MM.1S (cell line): ENCODE results near the gene PDE10A.

Experiments used
- CTCF ChIP-seq: fragments of 300-600 bp; sonication (generic); IDR thresholded peaks from 2 replicates; pipeline ENCODE4 v1.5.1; 2016; ENCODE audit warnings: antibody characterized with exemption, low read length, mixed read lengths
- EZH2 ChIP-seq: fragments of 300-600 bp; sonication (generic); optimal IDR thresholded peaks from 2 replicates; pipeline ENCODE3; 2017; ENCODE audit warnings: low read depth, mild to moderate bottlenecking, antibody characterized with exemption, low read length, mixed read lengths

- TF ChIP-seq CTCF = no peak
- TF ChIP-seq EZH2 = no peak
Measured at GRCh38 chr6:165678429-165678828, 15.4 kb upstream of the PDE10A start.
